Choroid plexus epithelial cell (primary cell): Measurements from ENCODE around the gene DUSP12.

Experiments used
- DNase-seq: peaks from one replicate; pipeline ENCODE4 v3.0.0-alpha.2; 2010; ENCODE audit warnings: low read depth
- H3K4me3 ChIP-seq: 2 replicates; pipeline ENCODE4 v1.5.1; 2011; ENCODE audit warnings: low read depth, mild to moderate bottlenecking, control low read depth, low read length, moderate library complexity
- CTCF ChIP-seq: conservative IDR thresholded peaks from 2 replicates; pipeline ENCODE4 v1.5.1; 2011; ENCODE audit warnings: low read depth, mild to moderate bottlenecking, control low read depth, inconsistent platforms, low read length, moderate library complexity

The DUSP12 gene

GRCh38 chr1:161770250-161770649, 20.7 kb downstream of the DUSP12 start:
- no peak overlapping the region for H3K4me3 ChIP-seq
- TF ChIP-seq CTCF, result no peak
- DNase-seq, result no peak

- H3K4me3 ChIP-seq, result no peak overlapping the region
- TF ChIP-seq CTCF, result no peak
- DNase-seq, result no peak
These were observed 21.6 kb downstream of the DUSP12 start for GRCh38 chr1:161771161-161771560.

GRCh38 chr1:161771973-161772372, 22.4 kb downstream of the DUSP12 start:
- no peak overlapping the region for H3K4me3 ChIP-seq
- TF ChIP-seq CTCF, result no peak

GRCh38 chr1:161772397-161772796, 22.8 kb downstream of the DUSP12 start:
- TF ChIP-seq CTCF, result no peak
- DNase-seq, result peak; percentile 45
- no peak overlapping the region for H3K4me3 ChIP-seq

More at GRCh38 chr1:161771973-161772372, 22.4 kb downstream of the DUSP12 start:
- no peak for DNase-seq

- no peak for DNase-seq
- TF ChIP-seq CTCF, result no peak
- no peak overlapping the region for H3K4me3 ChIP-seq
These were observed 24.2 kb downstream of the DUSP12 start for GRCh38 chr1:161773791-161774190.

GRCh38 chr1:161777261-161777660, 27.7 kb downstream of the DUSP12 start:
- no peak for TF ChIP-seq CTCF
- H3K4me3 ChIP-seq, result no peak overlapping the region
- DNase-seq, result no peak

GRCh38 chr1:161778522-161778921, 28.9 kb downstream of the DUSP12 start:
- no peak overlapping the region for H3K4me3 ChIP-seq
- no peak for TF ChIP-seq CTCF
- DNase-seq, result no peak
